ENCODE data around the gene MEIS1. TPM values are rescaled to one million over a fixed set of nuclear protein-coding genes. Genes with fewer than 3 reads are reported as not detected.
A peak's percentile ranks its signal among the peaks of the same experiment; 100 is the strongest.

The MEIS1 gene
- total RNA-seq, 6 experiments from 2014 or later, result 3.1 to 8.8 (median 4.2) TPM

DNA sequence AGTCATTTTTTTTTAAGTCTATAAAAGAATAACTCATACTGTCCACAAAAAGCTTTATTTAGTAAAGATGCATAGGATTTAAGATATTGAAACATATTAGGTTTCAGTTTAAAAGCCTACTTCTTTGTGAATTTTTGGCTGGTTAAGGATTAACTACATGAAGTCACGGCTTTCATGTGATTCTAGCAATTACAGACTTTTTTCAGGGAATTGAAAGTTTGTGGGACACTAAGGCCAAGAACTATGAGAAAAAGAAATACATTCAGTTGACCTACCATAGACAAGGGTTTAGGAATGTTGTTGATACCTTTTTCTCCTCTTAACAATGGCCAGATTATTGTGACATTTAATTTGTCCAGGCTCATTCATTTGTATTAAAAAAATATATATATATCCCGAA lies 109.3 kb downstream of the MEIS1 start:
- WGBS (ENCODE audit: insufficient coverage, low coverage, low lambda C conversion rate, missing lambda C conversion rate), result 53% methylated on average over 2 of the region's 2 CpGs
- no peaks in the 10 kb centered on the region for H3K36me3 ChIP-seq
- peak in 3 of 4 donors; percentile 45 to 68 (median 50) for ATAC-seq
- H3K27me3 ChIP-seq, result no peaks in the 10 kb centered on the region
- no peaks in the 10 kb centered on the region for H3K9me3 ChIP-seq
- no peak for DNase-seq
- peak overlapping the region in 2 of 3 donors; percentile 11 to 12 for H3K27ac ChIP-seq
- no peak overlapping the region for H3K4me3 ChIP-seq
- intact Hi-C loops (cut with DNase I), result no loop called here
- TF ChIP-seq POLR2A (IDR thresholded peaks at IDR 0.05), result no peak
- TF ChIP-seq, protein P1, sequence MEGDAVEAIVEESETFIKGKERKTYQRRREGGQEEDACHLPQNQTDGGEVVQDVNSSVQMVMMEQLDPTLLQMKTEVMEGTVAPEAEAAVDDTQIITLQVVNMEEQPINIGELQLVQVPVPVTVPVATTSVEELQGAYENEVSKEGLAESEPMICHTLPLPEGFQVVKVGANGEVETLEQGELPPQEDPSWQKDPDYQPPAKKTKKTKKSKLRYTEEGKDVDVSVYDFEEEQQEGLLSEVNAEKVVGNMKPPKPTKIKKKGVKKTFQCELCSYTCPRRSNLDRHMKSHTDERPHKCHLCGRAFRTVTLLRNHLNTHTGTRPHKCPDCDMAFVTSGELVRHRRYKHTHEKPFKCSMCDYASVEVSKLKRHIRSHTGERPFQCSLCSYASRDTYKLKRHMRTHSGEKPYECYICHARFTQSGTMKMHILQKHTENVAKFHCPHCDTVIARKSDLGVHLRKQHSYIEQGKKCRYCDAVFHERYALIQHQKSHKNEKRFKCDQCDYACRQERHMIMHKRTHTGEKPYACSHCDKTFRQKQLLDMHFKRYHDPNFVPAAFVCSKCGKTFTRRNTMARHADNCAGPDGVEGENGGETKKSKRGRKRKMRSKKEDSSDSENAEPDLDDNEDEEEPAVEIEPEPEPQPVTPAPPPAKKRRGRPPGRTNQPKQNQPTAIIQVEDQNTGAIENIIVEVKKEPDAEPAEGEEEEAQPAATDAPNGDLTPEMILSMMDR (IDR thresholded peaks at IDR 0.05), result no peak
- peaks cover 0 to 16% (median 7%) of the 10 kb centered on the region in 4 donors for H3K4me1 ChIP-seq

DNA sequence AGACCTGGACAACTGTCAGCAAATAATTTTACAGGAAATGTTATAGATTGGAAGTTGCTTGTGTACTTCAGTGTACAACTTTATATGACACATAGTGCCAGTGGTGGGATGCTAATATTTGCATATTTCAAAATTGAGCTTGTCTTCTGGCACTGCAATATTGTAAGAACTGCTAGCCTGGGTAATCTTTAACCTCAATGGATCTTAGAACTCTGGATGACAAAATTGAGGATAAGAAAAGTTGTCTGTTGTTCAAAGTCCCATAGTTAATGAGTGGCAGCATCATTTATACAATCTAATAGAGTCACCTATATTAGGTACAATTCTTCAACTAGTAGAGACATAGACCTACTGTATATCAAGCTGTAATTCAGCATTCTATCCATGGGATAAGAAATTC lies 110.3 kb downstream of the MEIS1 start:
- Histone ChIP-seq H3K36me3 (no peaks in the 10 kb centered on the region), H3K27ac (no peak overlapping the region), H3K4me3 (no peak overlapping the region), H3K9me3 (no peaks in the 10 kb centered on the region), H3K4me1 (peaks cover 0 to 16% (median 7%) of the 10 kb centered on the region in 4 donors), H3K27me3 (no peaks in the 10 kb centered on the region)
- intact Hi-C loops (cut with DNase I), result no loop called here
- TF ChIP-seq, protein P1 (IDR thresholded peaks at IDR 0.05), result no peak
- no peak for TF ChIP-seq POLR2A (IDR thresholded peaks at IDR 0.05)
- ATAC-seq (peak in 3 of 4 donors; percentile 56 to 68 (median 64)), DNase-seq (no peak)

DNA sequence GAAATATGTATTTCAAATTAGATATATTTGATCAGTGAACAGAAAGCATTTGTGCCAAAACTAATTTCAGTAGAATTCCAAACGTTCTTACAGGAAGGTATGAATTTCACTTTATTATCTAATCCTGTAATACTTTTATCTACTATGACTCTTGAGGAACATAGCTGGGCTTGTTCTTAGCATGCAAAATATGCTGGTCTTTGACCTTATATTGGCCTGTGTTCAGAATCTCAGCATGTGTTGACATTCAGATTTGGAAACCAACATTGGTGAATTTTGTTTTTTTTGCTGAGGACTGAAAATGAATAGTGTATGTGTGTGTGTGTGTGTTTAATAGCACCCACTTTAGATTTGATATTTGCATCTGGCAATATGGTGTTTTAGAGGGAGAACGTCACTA lies 112.2 kb downstream of the MEIS1 start:
- H3K36me3 ChIP-seq, result no peaks in the 10 kb centered on the region
- intact Hi-C loops (cut with DNase I), result no loop called here
- WGBS (ENCODE audit: insufficient coverage, low coverage, low lambda C conversion rate, missing lambda C conversion rate), result 26% methylated on average over 2 of the region's 2 CpGs
- no peak overlapping the region for H3K27ac ChIP-seq
- TF ChIP-seq, protein P1 (IDR thresholded peaks at IDR 0.05), result no peak
- TF ChIP-seq POLR2A (IDR thresholded peaks at IDR 0.05), result no peak
- no peak overlapping the region for H3K4me3 ChIP-seq
- no peaks in the 10 kb centered on the region for H3K27me3 ChIP-seq
- peak in 2 of 4 donors; percentile 20 to 32 for ATAC-seq
- no peak for DNase-seq
- H3K4me1 ChIP-seq, result peaks cover 0 to 16% (median 7%) of the 10 kb centered on the region in 4 donors
- H3K9me3 ChIP-seq, result no peaks in the 10 kb centered on the region

DNA sequence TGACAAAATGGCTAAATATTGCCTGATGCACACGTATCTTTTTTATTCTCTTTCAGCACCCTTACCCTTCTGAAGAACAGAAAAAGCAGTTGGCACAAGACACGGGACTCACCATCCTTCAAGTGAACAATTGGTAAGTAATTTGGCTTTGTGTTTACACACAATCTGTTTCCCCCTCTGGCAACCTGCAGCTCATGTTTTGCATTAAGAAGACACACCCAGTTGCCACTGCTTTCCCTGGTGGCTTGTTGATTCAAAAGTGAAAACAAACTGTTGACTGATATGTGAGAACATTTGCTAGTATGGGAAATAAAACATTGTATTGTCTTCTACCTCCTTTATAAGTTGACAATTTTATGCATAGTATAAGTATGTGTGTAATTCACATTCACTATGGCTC lies 113.0 kb downstream of the MEIS1 start:
- intact Hi-C loops (cut with DNase I), result no loop called here
- WGBS (ENCODE audit: insufficient coverage, low coverage, low lambda C conversion rate, missing lambda C conversion rate), result 71% methylated on average over 2 of the region's 2 CpGs
- ATAC-seq, result no peak

More for the DNA sequence above, 113.0 kb downstream of the MEIS1 start:
- Histone ChIP-seq H3K9me3 (no peaks in the 10 kb centered on the region), H3K27me3 (no peaks in the 10 kb centered on the region), H3K4me1 (peaks cover 0 to 19% (median 7%) of the 10 kb centered on the region in 4 donors), H3K4me3 (no peak overlapping the region), H3K27ac (no peak overlapping the region), H3K36me3 (no peaks in the 10 kb centered on the region)
- TF ChIP-seq, protein P1 (IDR thresholded peaks at IDR 0.05), result no peak
- TF ChIP-seq POLR2A (IDR thresholded peaks at IDR 0.05), result no peak
- DNase-seq, result no peak
